Measurements from ENCODE around the gene WNK1. TPM values are rescaled to one million over a fixed set of nuclear protein-coding genes. Genes with fewer than 3 reads are reported as not detected.

WNK1 gene
- total RNA-seq, 1 donor from 2014 or later: 215 TPM

DNA sequence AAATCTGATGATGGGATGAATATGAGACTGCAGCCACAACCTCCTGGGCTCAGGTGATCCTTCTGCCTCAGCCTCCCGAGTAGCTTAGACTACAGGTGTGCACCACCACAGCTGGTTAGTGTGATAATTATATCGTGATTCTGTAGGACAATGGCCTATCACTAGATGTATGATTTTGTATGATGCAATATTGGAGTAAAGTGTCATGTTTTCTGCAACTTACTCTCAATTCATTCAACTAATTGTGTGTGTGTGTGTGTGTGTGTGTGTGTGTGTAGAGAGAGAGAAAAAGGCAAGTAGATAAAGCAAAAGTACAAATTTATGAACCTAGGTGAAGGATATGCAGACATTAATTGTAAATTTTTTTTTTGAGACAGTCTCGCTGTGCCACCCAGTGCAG, 186.4 kb downstream of the WNK1 start:
- Histone ChIP-seq H3K4me3 (no peak overlapping the region), H3K27me3 (no peaks in the 10 kb centered on the region), H3K9me3 (no peaks in the 10 kb centered on the region), H3K27ac (no peak overlapping the region), H3K36me3 (peaks cover 15% of the 10 kb centered on the region), H3K4me1 (no peaks in the 10 kb centered on the region)
- intact Hi-C loops (cut with DNase I): no loop called here
- DNase-seq: no peak
- no peak for ATAC-seq
- TF ChIP-seq CTCF (IDR thresholded peaks at IDR 0.05): no peak

DNA sequence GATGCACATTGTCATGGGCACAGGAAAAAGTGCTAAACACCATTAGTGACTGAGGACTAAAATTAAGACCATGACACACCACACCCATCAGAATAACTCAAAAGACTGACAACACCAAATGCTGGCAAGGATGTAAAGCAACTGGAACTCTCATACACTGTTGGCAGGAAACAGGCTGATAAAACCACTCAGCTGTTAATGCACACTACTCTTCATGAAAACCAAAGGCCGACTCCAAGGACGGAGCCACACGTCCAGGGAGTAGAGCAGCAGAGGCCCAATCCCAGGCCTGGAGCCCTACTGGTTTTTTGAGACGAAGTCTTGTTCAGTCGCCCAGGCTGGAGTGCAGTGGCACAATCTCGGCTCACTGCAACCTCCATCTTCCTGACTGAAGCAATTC, 190.7 kb downstream of the WNK1 start:
- no peak for DNase-seq
- Histone ChIP-seq H3K36me3 (peaks cover 15% of the 10 kb centered on the region), H3K4me1 (peaks cover 3% of the 10 kb centered on the region), H3K27me3 (no peaks in the 10 kb centered on the region), H3K27ac (no peak overlapping the region), H3K9me3 (no peaks in the 10 kb centered on the region), H3K4me3 (no peak overlapping the region)
- intact Hi-C loops (cut with DNase I): no loop called here
- ATAC-seq: no peak
- no peak for TF ChIP-seq CTCF (IDR thresholded peaks at IDR 0.05)

- peaks cover 10% of the 10 kb centered on the region for H3K4me1 ChIP-seq
- intact Hi-C loops (cut with DNase I): no loop called here
- H3K27ac ChIP-seq: no peak overlapping the region
- no peaks in the 10 kb centered on the region for H3K27me3 ChIP-seq
- H3K36me3 ChIP-seq: peaks cover 15% of the 10 kb centered on the region
- DNase-seq (no peak), ATAC-seq (no peak)
- no peaks in the 10 kb centered on the region for H3K9me3 ChIP-seq
- H3K4me3 ChIP-seq: no peak overlapping the region
- no peak for TF ChIP-seq CTCF (IDR thresholded peaks at IDR 0.05)
Observed at GRCh38 chr12:944211-944610, 191.8 kb downstream of the WNK1 start.

- H3K27me3 ChIP-seq: no peaks in the 10 kb centered on the region
- H3K27ac ChIP-seq: no peak overlapping the region
- H3K9me3 ChIP-seq: no peaks in the 10 kb centered on the region
- intact Hi-C loops (cut with DNase I): no loop called here
- H3K36me3 ChIP-seq: peaks cover 7% of the 10 kb centered on the region
- no peak for ATAC-seq
- no peak overlapping the region for H3K4me3 ChIP-seq
- no peak for TF ChIP-seq CTCF (IDR thresholded peaks at IDR 0.05)
- DNase-seq: no peak
- peaks cover 10% of the 10 kb centered on the region for H3K4me1 ChIP-seq
Observed at GRCh38 chr12:946212-946611, 193.8 kb downstream of the WNK1 start.

- no peak overlapping the region for H3K27ac ChIP-seq
- H3K36me3 ChIP-seq: peaks cover 7% of the 10 kb centered on the region
- ATAC-seq (no peak), DNase-seq (no peak)
- H3K9me3 ChIP-seq: no peaks in the 10 kb centered on the region
- no peaks in the 10 kb centered on the region for H3K27me3 ChIP-seq
- intact Hi-C loops (cut with DNase I): no loop called here
- no peak for TF ChIP-seq CTCF (IDR thresholded peaks at IDR 0.05)
- no peak overlapping the region for H3K4me3 ChIP-seq
- peaks cover 10% of the 10 kb centered on the region for H3K4me1 ChIP-seq
Observed at GRCh38 chr12:946631-947030, 194.3 kb downstream of the WNK1 start.

GRCh38 chr12:948238-948637, 195.9 kb downstream of the WNK1 start:
- no peaks in the 10 kb centered on the region for H3K9me3 ChIP-seq
- peaks cover 10% of the 10 kb centered on the region for H3K4me1 ChIP-seq
- no peaks in the 10 kb centered on the region for H3K36me3 ChIP-seq
- intact Hi-C loops (cut with DNase I): no loop called here
- no peak for DNase-seq
- no peak for ATAC-seq
- no peak for TF ChIP-seq CTCF (IDR thresholded peaks at IDR 0.05)
- H3K4me3 ChIP-seq: peak overlapping the region; percentile 82
- no peak overlapping the region for H3K27ac ChIP-seq
- no peaks in the 10 kb centered on the region for H3K27me3 ChIP-seq

Measured in upper lobe of right lung (tissue), 1 donor.